ENCODE data around the gene CYTH2.

GRCh38 chr19:48487948-48488347 lies 18.8 kb downstream of the CYTH2 start:
- TF ChIP-seq POLR2A (IDR thresholded peaks at IDR 0.05; ENCODE audit: low read depth, low read length) (no peak), POLR2AphosphoS5 (IDR thresholded peaks at IDR 0.05; ENCODE audit: low read depth, low read length) (no peak), PAX5 (IDR thresholded peaks at IDR 0.05; ENCODE audit: insufficient read depth, low read length, severe bottlenecking) (no peak)
